Measurements from ENCODE around the gene SLC15A4.

Gene SLC15A4

DNA sequence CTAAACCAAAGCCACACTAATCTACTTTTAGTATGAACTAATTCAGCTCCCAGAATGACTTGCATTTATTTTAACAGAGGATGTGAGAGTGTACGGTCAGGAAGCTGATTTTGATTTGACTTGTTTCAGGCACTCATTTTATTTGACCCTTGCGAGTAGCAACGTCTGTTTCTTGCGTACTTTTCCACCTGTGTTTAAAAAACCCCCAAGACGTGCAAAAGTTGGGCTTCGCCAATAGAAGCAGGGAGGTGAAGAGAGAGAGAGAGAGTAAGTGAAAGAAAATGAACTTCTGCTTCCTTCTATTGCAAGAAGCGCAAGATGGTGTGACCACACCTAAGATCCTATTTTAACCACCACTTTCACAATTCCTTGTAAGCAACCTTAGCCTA, 6.7 kb upstream of the SLC15A4 start:
- Histone ChIP-seq H3K4me1 (ENCODE audit: insufficient read depth, low read length) (peaks cover 2% of the 10 kb centered on the region), H3K27me3 (ENCODE audit: insufficient read depth, low read length) (no peaks in the 10 kb centered on the region), H3K4me3 (ENCODE audit: low read length) (no peak overlapping the region), H2AFZ (ENCODE audit: low read depth, low read length) (no peak overlapping the region), H3K36me3 (ENCODE audit: insufficient read depth, low read length) (no peaks in the 10 kb centered on the region), H3K9me3 (ENCODE audit: low read length) (no peaks in the 10 kb centered on the region)

DNA sequence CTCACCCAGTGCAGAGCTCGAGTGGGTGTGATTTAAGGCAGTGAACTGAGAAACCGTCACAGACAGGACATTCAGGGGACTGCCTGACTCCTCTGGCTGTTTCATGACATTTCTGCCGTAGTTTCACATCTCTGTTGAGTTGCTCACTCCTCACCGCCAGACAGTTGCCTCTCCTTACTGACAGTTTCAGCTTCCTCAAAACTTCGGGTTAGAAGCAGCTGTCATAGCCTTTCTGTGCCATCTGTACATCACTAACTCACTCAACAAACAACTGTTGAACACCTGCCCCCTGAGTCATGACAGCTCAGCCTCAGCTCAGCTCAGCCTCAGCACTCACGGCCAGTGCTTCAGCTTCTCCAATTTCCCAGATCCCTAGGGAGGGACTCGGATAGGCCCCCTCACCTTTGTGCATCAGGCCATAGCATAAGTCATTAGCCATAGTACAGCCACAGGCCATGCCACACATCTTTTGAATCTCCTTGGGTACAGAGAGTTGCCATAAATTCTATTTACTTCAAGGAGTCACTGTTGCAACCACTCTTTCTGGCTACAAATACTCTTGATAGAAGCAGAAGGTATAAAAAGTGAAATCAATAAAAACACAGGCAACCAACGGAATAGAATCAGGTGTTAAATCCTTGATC, 6.2 kb upstream of the SLC15A4 start:
- Histone ChIP-seq H3K27me3 (ENCODE audit: insufficient read depth, low read length) (no peaks in the 10 kb centered on the region), H3K4me3 (ENCODE audit: low read length) (no peak overlapping the region)

DNA sequence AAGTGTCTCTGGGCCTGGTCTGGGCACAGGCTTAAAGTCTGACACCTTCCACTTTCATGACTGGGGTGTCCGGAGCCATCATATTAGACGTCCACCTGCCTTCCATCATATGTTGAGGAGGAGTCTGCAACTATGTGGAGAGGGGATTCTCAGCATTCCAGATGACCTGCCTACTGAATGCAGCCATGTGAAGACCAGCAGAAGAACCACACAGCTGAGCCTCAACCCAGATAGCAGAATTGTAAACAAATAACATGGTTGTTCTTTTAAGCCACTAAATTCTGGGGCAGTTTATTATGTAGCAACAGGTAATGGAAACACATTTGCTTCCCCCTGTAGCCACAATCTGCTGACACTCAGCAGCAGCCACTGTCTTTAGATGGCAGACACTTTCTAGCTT, 4.0 kb upstream of the SLC15A4 start:
- Histone ChIP-seq H3K27me3 (ENCODE audit: insufficient read depth, low read length) (no peaks in the 10 kb centered on the region), H3K9me3 (ENCODE audit: low read length) (no peaks in the 10 kb centered on the region), H3K36me3 (ENCODE audit: insufficient read depth, low read length) (no peaks in the 10 kb centered on the region), H3K4me3 (ENCODE audit: low read length) (no peak overlapping the region), H3K4me1 (ENCODE audit: insufficient read depth, low read length) (peaks cover 9% of the 10 kb centered on the region), H2AFZ (ENCODE audit: low read depth, low read length) (no peak overlapping the region)

More for the DNA sequence above, 6.2 kb upstream of the SLC15A4 start:
- H3K9me3 ChIP-seq (ENCODE audit: low read length): no peaks in the 10 kb centered on the region
- H2AFZ ChIP-seq (ENCODE audit: low read depth, low read length): no peak overlapping the region
- peaks cover 2% of the 10 kb centered on the region for H3K4me1 ChIP-seq (ENCODE audit: insufficient read depth, low read length)
- no peaks in the 10 kb centered on the region for H3K36me3 ChIP-seq (ENCODE audit: insufficient read depth, low read length)

DNA sequence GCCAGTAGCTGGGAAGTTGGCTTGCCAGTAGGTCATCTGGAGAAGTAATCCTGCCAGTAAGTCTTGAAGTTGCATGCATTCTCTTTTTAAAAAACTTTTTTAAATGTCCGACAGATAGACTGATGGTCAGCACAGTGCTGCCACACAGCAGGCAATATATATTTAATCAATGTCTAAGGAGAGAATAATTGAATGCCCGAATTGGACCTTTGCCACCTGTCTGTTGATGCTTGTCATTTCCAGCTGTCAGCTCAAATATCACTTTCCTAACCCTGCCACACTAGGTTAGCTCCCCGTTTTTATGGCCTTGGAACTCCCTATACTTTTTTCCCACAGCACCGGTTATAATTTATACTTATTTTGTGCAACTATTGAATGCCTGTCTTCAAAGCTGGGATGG, 2.1 kb upstream of the SLC15A4 start:
- no peak overlapping the region for H2AFZ ChIP-seq (ENCODE audit: low read depth, low read length)
- H3K36me3 ChIP-seq (ENCODE audit: insufficient read depth, low read length): peaks cover 6% of the 10 kb centered on the region
- peaks cover 12% of the 10 kb centered on the region for H3K4me1 ChIP-seq (ENCODE audit: insufficient read depth, low read length)
- no peaks in the 10 kb centered on the region for H3K9me3 ChIP-seq (ENCODE audit: low read length)
- no peaks in the 10 kb centered on the region for H3K27me3 ChIP-seq (ENCODE audit: insufficient read depth, low read length)
- no peak overlapping the region for H3K4me3 ChIP-seq (ENCODE audit: low read length)

DNA sequence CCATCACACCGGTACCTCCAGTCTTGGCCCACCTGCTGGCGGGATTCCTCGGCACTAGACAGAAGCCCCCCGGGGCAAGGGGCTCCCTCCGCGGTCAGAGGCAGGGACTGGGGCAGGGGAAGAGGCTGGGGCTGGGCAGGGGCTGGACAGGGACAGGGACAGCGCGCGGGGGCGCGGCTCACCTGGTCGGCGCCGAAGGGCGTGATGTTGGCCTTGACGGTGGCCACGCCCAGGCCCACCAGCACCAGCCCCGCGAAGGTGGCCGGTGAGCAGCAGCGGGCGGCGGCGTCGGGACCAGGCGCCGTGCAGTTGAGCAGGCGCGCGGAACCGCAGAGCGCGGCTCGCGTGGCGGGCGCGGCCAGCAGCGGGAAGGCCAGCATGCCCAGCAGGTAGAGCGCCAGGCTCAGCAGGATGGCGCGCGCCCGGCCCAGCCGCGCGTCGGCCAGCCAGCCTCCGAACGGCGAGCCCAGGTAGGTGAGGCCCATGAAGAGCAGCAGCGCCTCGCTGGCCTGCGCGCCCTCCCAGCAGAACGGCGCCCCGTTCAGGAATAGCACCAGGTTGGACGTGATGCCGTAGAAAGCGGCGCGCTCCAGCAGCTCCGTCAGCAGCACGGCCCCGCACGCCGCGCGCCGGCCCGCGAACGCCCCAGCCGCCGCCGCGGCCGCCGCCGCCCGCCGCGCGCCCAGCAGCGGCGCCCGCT, 392 bp downstream of the SLC15A4 start:
- Histone ChIP-seq H3K36me3 (ENCODE audit: insufficient read depth, low read length) (peaks cover 17% of the 10 kb centered on the region), H3K4me3 (ENCODE audit: low read length) (peak overlapping the region; percentile 92), H3K27me3 (ENCODE audit: insufficient read depth, low read length) (no peaks in the 10 kb centered on the region), H3K4me1 (ENCODE audit: insufficient read depth, low read length) (peaks cover 13% of the 10 kb centered on the region), H2AFZ (ENCODE audit: low read depth, low read length) (peak overlapping the region; percentile 78), H3K9me3 (ENCODE audit: low read length) (peaks cover 2% of the 10 kb centered on the region)

DNA sequence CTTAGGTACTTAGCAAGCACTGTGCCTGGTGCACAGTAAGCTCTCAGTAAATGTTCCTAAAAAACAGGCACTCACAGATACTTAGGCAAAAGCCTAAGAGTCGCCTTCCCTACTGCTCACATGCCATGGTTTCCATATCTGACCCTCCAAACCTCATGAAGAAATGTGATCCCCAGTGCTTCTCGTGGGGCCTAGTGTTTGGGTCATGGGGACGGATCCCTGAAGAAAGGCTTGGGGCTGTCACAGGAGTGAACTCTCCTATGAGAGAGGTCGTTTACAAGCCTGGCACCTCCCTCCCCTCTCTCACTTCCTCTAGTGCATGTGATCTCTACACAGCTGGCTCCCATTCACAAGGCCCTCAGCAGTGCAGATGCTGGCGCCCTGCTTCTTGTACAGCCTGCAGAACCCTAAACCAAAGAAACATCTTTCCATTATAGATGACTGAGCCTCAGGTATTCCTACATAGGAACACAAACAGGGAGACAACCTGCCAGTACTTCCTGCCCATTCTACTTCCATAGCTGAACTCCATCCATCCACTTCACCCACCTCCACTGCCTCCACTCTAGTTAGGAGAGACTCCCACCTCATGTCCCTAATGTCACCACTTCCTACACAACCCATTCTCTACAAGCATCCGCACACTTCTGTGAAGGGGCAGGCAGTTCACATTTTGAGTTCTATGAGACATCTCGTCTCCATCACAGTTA, 2.9 kb downstream of the SLC15A4 start:
- peaks cover 18% of the 10 kb centered on the region for H3K4me1 ChIP-seq (ENCODE audit: insufficient read depth, low read length)
- H3K36me3 ChIP-seq (ENCODE audit: insufficient read depth, low read length): peaks cover 17% of the 10 kb centered on the region
- no peak overlapping the region for H2AFZ ChIP-seq (ENCODE audit: low read depth, low read length)
- peaks cover 2% of the 10 kb centered on the region for H3K9me3 ChIP-seq (ENCODE audit: low read length)
- H3K27me3 ChIP-seq (ENCODE audit: insufficient read depth, low read length): no peaks in the 10 kb centered on the region
- H3K4me3 ChIP-seq (ENCODE audit: low read length): no peak overlapping the region

DNA sequence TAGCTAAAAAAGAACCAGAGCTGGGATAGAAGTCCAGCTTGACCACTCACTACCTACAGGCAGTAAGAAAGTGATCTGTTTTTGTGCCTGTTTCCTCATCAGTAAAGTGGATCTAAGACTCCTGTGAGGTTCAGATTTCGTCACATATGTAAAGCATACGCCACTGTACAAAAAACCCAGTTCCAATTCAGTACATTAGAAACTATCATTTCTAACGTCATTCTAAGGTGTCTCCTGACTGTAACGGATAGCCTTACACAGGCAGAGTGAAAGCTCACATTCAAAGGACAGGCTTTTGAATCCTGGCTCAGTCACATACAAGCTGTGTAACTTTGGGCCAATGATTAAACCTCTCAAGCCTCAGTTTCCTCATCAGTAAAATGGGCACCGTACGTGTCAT, 3.5 kb downstream of the SLC15A4 start:
- peaks cover 17% of the 10 kb centered on the region for H3K36me3 ChIP-seq (ENCODE audit: insufficient read depth, low read length)

DNA sequence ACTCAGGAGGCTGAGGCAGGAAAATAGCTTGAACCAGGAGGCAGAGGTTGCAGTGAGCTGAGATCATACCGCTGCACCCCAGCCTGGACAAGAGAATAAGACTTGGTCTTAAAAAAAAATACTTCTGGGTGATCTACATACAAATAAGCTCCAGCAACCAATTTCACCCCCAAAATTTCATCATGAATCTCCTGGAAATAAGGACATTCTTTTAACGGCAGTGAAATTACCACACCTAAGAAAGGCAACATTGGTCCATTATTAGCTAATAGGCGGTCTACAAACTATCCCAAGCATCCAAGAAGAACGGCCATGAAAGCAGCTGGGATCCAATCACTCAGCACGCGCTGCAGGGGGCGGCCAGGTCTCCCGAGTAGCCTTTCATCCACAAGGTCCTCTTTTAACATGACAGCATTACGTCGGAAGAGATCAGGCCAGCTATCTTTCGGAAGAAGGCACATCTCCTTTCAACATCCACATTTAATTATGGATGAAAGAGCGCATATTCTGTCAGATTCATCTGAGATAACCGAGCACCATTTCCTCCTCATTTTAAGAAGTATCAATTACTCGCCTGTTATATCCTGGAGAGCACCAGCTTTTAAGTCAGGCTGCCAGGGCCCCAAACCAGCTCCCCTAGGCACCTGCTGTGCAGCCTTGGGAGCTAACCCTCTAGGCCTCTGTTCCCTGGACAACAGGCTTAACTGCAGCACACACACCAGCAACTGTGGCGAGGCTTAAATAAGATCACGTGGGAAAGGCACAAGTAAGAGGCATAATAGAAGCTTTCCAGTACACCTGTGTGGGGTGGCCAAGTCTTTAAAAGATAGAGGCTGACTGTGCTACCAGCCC, 4.2 kb downstream of the SLC15A4 start:
- H3K27me3 ChIP-seq (ENCODE audit: insufficient read depth, low read length): no peaks in the 10 kb centered on the region
- peaks cover 12% of the 10 kb centered on the region for H3K4me1 ChIP-seq (ENCODE audit: insufficient read depth, low read length)
- H2AFZ ChIP-seq (ENCODE audit: low read depth, low read length): no peak overlapping the region
- peaks cover 5% of the 10 kb centered on the region for H3K9me3 ChIP-seq (ENCODE audit: low read length)
- H3K36me3 ChIP-seq (ENCODE audit: insufficient read depth, low read length): peaks cover 19% of the 10 kb centered on the region
- H3K4me3 ChIP-seq (ENCODE audit: low read length): no peak overlapping the region

More for the DNA sequence above, 3.5 kb downstream of the SLC15A4 start:
- Histone ChIP-seq H3K4me3 (ENCODE audit: low read length) (no peak overlapping the region), H3K4me1 (ENCODE audit: insufficient read depth, low read length) (peaks cover 16% of the 10 kb centered on the region), H3K9me3 (ENCODE audit: low read length) (peaks cover 2% of the 10 kb centered on the region), H3K27me3 (ENCODE audit: insufficient read depth, low read length) (no peaks in the 10 kb centered on the region), H2AFZ (ENCODE audit: low read depth, low read length) (no peak overlapping the region)

DNA sequence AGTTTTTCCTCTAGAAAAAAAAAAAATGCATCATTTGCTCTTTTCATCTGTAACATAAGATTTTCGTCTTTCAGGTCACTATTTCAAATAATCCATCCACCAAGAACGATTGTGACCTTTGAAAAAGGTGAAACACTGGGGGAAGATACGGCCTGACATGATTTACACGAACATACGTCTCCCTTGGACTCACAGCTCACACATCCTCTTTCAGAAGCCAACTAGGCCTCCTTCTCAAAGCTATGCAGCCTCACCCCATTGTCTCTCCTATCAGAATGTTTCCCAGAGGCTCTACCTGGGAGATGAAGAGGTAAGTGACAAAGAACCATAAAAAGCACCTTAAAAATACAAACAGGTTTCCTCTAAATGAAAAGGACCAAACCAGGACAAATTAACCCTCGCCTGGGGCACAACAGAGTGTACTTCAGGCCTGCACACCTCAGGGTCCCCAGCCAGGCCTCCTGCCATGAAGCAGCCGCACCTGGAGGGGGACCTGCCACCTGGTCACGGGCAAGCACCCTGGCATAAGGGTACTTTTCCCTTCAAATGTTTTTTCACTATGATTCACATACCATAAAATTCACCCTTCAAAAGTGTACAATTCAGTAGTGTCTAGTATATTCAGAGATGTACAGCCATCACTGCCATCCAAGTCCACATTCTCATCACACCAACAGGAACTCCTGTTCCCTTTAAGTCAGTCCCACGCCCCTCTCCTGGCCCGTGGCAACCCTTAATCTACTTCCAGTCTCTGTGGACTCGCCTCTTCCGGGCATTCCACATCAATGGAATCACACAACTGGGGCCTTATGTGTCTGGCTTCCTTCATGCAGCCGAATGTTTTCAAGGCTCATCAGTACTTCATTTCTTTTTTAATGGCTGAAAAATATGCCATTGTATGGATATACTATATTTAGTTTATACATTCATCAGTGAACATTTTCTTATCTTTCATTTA, 5.4 kb downstream of the SLC15A4 start:
- H3K36me3 ChIP-seq (ENCODE audit: insufficient read depth, low read length): peaks cover 31% of the 10 kb centered on the region
- no peak overlapping the region for H3K4me3 ChIP-seq (ENCODE audit: low read length)
- peaks cover 10% of the 10 kb centered on the region for H3K4me1 ChIP-seq (ENCODE audit: insufficient read depth, low read length)
- no peak overlapping the region for H2AFZ ChIP-seq (ENCODE audit: low read depth, low read length)
- peaks cover 15% of the 10 kb centered on the region for H3K9me3 ChIP-seq (ENCODE audit: low read length)
- H3K27me3 ChIP-seq (ENCODE audit: insufficient read depth, low read length): no peaks in the 10 kb centered on the region

DNA sequence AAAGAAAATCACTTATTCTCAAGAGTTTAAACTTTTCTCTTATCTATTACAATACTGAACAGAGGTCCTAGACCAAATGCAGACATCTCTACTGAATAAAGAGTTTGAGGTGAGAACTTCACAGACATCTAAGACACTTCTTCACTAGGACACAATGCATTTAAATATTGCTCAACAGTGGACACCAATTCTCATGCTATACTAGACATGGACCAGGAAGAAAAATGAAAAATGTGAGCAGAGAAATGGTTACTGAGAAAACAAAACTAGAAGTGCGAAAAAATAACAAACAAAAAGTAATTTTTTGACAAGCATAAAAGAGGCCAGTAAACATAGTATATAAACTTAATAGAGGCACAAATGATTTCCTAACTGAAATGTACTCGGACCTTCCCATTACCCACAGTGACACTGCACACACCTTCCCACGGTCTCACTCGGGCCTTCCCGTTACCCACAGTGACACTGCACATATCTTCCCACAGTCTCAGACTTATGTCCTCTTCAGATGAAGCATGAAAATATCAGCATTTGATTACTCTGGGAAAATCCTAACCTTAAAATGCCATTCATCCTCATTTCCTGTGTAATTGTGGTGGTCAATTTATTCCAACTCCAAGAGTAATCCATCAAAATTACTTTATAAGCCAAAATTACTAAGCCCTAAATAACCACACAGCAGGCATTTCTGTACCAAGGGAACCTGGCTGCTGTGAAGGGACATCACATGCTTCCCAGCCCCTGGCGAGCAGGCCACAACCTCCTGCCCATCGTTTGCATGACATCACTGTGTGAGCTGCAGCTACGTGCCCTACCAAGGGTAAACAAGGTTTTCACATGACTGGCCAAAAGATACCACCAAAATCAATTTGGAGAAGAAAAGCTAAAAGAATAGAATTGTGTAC, 6.4 kb downstream of the SLC15A4 start:
- peaks cover 39% of the 10 kb centered on the region for H3K36me3 ChIP-seq (ENCODE audit: insufficient read depth, low read length)
- H2AFZ ChIP-seq (ENCODE audit: low read depth, low read length): no peak overlapping the region
- H3K4me1 ChIP-seq (ENCODE audit: insufficient read depth, low read length): peaks cover 5% of the 10 kb centered on the region
- no peak overlapping the region for H3K4me3 ChIP-seq (ENCODE audit: low read length)
- peaks cover 16% of the 10 kb centered on the region for H3K9me3 ChIP-seq (ENCODE audit: low read length)
- H3K27me3 ChIP-seq (ENCODE audit: insufficient read depth, low read length): no peaks in the 10 kb centered on the region

DNA sequence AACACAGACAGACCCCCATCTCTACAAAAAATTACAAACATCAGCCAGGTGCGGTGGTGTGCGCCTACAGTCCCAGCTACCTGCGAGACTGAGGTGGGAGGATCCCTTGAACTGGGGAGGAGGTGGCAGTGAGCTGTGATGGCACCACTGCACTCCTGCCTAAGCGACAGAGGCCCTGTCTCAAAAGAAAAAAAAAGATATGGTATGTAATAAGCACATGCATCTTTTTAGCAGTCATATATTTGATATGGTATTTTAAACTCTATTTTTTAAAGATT, 7.2 kb downstream of the SLC15A4 start:
- Histone ChIP-seq H3K4me1 (ENCODE audit: insufficient read depth, low read length) (peaks cover 5% of the 10 kb centered on the region), H2AFZ (ENCODE audit: low read depth, low read length) (no peak overlapping the region), H3K27me3 (ENCODE audit: insufficient read depth, low read length) (no peaks in the 10 kb centered on the region), H3K9me3 (ENCODE audit: low read length) (peaks cover 16% of the 10 kb centered on the region), H3K4me3 (ENCODE audit: low read length) (no peak overlapping the region), H3K36me3 (ENCODE audit: insufficient read depth, low read length) (peaks cover 39% of the 10 kb centered on the region)
